ENCODE measurements around the gene FRAT2. TPM values are rescaled to one million over a fixed set of nuclear protein-coding genes. Genes with fewer than 3 reads are reported as not detected.

The FRAT2 gene
- polyA plus RNA-seq, 3 donors, result 29.4 to 62.4 (median 37.9) TPM

GRCh38 chr10:97332591-97333350, 1.8 kb downstream of the FRAT2 start:
- Histone ChIP-seq H3K79me2 (ENCODE audit: insufficient read depth, low read length) (peaks cover 71% of the 10 kb centered on the region), H3K4me1 (ENCODE audit: control insufficient read depth in 1 of 2, insufficient read depth in 2 of 2, low read length in 2 of 2) (peaks cover 63 to 77% of the 10 kb centered on the region in 2 donors), H3K36me3 (replicated peaks in 1 of 2; ENCODE audit: control insufficient read depth in 1 of 2, insufficient read depth in 2 of 2, low read length in 2 of 2) (peaks cover 14 to 44% of the 10 kb centered on the region in 2 donors), H3K9ac (ENCODE audit: insufficient read depth, low read length, poor library complexity, severe bottlenecking) (peak overlapping the region; percentile 87), H3K27ac (ENCODE audit: low read depth in 1 of 2, low read length in 2 of 2) (peak overlapping the region; percentile 70 to 92), H3K9me3 (replicated peaks in 1 of 2; ENCODE audit: control insufficient read depth in 1 of 2, insufficient read depth in 1 of 2, low read length in 2 of 2) (no peaks in the 10 kb centered on the region), H3K4me3 (replicated peaks in 1 of 3; ENCODE audit: low read depth in 2 of 3, low read length in 3 of 3) (peak overlapping the region; percentile 87 to 99 (median 90)), H3K4me2 (replicated peaks; ENCODE audit: extremely low read depth, low read length, poor library complexity, severe bottlenecking) (peak overlapping the region; percentile 82), H4K20me1 (ENCODE audit: insufficient read depth, low read length) (peaks cover 62% of the 10 kb centered on the region), H3K27me3 (ENCODE audit: control insufficient read depth in 2 of 2, insufficient read depth in 2 of 2, low read length in 2 of 2) (no peaks in the 10 kb centered on the region), H2AFZ (ENCODE audit: insufficient read depth, low read depth, low read length, poor library complexity, severe bottlenecking) (no peak overlapping the region)
- Mint-ChIP-seq H3K4me1 (peaks cover 78% of the 10 kb centered on the region), H3K27ac (peak overlapping the region; percentile 94 to 99 (median 97)), H3K9me3 (peaks cover 0 to 5% (median 2%) of the 10 kb centered on the region in 7 donors), H3K27me3 (ENCODE audit: low read depth in 3 of 3) (peaks cover 0 to 3% (median 2%) of the 10 kb centered on the region in 3 donors), H3K36me3 (peaks cover 46 to 59% of the 10 kb centered on the region in 2 donors), H3K4me3 (peak overlapping the region; percentile 98 to 99)
- peak in 1 of 3 donors; percentile 32 for DNase-seq
- intact Hi-C loops (cut with micrococcal nuclease), result loop anchor here (2.0 to 10.0 kb wide), 6 partner anchors 35 to 162 kb away; partner anchors contain the start of genes ARHGAP19 (in 2 of the 2), MMS19 (in 1 of the 2), PGAM1 (in 1 of the 2) and UBTD1 (in 1 of the 2)
- WGBS (ENCODE audit: insufficient coverage), result 27% methylated on average over 9 of the region's 18 CpGs
- TF ChIP-seq CTCF (IDR thresholded peaks at IDR 0.05), result no peak

- WGBS (ENCODE audit: insufficient coverage), result 43% methylated on average over 1 of the region's 6 CpGs
- Histone ChIP-seq H3K4me2 (replicated peaks; ENCODE audit: extremely low read depth, low read length, poor library complexity, severe bottlenecking) (peak overlapping the region; percentile 82), H3K79me2 (ENCODE audit: insufficient read depth, low read length) (peaks cover 85% of the 10 kb centered on the region), H3K4me1 (ENCODE audit: control insufficient read depth in 1 of 2, insufficient read depth in 2 of 2, low read length in 2 of 2) (peaks cover 59 to 71% of the 10 kb centered on the region in 2 donors), H3K27ac (ENCODE audit: low read depth in 1 of 2, low read length in 2 of 2) (peak overlapping the region; percentile 10 to 92), H2AFZ (ENCODE audit: insufficient read depth, low read depth, low read length, poor library complexity, severe bottlenecking) (no peak overlapping the region), H3K9me3 (replicated peaks in 1 of 2; ENCODE audit: control insufficient read depth in 1 of 2, insufficient read depth in 1 of 2, low read length in 2 of 2) (no peaks in the 10 kb centered on the region), H3K9ac (ENCODE audit: insufficient read depth, low read length, poor library complexity, severe bottlenecking) (peak overlapping the region; percentile 87), H3K36me3 (replicated peaks in 1 of 2; ENCODE audit: control insufficient read depth in 1 of 2, insufficient read depth in 2 of 2, low read length in 2 of 2) (peaks cover 17 to 59% of the 10 kb centered on the region in 2 donors), H3K27me3 (ENCODE audit: control insufficient read depth in 2 of 2, insufficient read depth in 2 of 2, low read length in 2 of 2) (no peaks in the 10 kb centered on the region), H3K4me3 (replicated peaks in 1 of 3; ENCODE audit: low read depth in 2 of 3, low read length in 3 of 3) (peak overlapping the region; percentile 87 to 99 (median 90)), H4K20me1 (ENCODE audit: insufficient read depth, low read length) (peaks cover 77% of the 10 kb centered on the region)
- Mint-ChIP-seq H3K4me1 (peaks cover 76% of the 10 kb centered on the region), H3K27ac (peak overlapping the region; percentile 49 to 98 (median 95)), H3K36me3 (peaks cover 55 to 74% of the 10 kb centered on the region in 2 donors), H3K27me3 (ENCODE audit: low read depth in 3 of 3) (peaks cover 0 to 3% (median 0%) of the 10 kb centered on the region in 3 donors), H3K4me3 (peak overlapping the region; percentile 98 to 99), H3K9me3 (peaks cover 0 to 5% (median 2%) of the 10 kb centered on the region in 7 donors)
- no peak for TF ChIP-seq CTCF (IDR thresholded peaks at IDR 0.05)
- no peak for DNase-seq
- intact Hi-C loops (cut with micrococcal nuclease), result loop anchor here (5.0 to 10.0 kb wide), 5 partner anchors 36 to 164 kb away; partner anchors contain the start of genes ARHGAP19 (in 1 of the 2), MMS19 (in 1 of the 2), PGAM1 (in 1 of the 2) and UBTD1 (in 1 of the 2)
Observed at GRCh38 chr10:97331153-97331703, 3.3 kb downstream of the FRAT2 start.
